GM19035 (cell line): ENCODE results near the gene GPR61.

ENCODE experiments used
- ATAC-seq: cut with Tn5 transposase; IDR thresholded peaks from one replicate; pipeline ENCODE4 v1.9.1; 2021; ENCODE audit not compliant: unreplicated experiment

GPR61 gene

GRCh38 chr1:109508001-109508872 lies 31.4 kb upstream of the GPR61 start:
- no peak for ATAC-seq

GRCh38 chr1:109508873-109509175 lies 30.8 kb upstream of the GPR61 start:
- ATAC-seq, result no peak

GRCh38 chr1:109509176-109510134 lies 30.2 kb upstream of the GPR61 start, which contains the start of gene AMIGO1:
Gene AMIGO1, minus strand, starts transcription at chr1:109509727. Its CDS starts 815 bp downstream, at chr1:109508912.
- peak; percentile 70 for ATAC-seq

GRCh38 chr1:109513110-109513710 lies 26.5 kb upstream of the GPR61 start:
- no peak for ATAC-seq

- no peak for ATAC-seq
Measured at GRCh38 chr1:109514846-109515245, 24.8 kb upstream of the GPR61 start.

- no peak for ATAC-seq
Measured at GRCh38 chr1:109516872-109517271, 22.8 kb upstream of the GPR61 start.

- ATAC-seq, result no peak
Measured at GRCh38 chr1:109517337-109517736, 22.3 kb upstream of the GPR61 start.

- no peak for ATAC-seq
Measured at GRCh38 chr1:109521002-109521951, 18.4 kb upstream of the GPR61 start.

GRCh38 chr1:109522026-109522425 lies 17.6 kb upstream of the GPR61 start:
- ATAC-seq, result no peak

- no peak for ATAC-seq
Measured at GRCh38 chr1:109523706-109524105, 16.0 kb upstream of the GPR61 start.

- peak; percentile 71 for ATAC-seq
Measured at GRCh38 chr1:109527098-109527811, 12.4 kb upstream of the GPR61 start.

GRCh38 chr1:109527846-109528695 lies 11.6 kb upstream of the GPR61 start:
- ATAC-seq, result no peak

- ATAC-seq, result no peak
Measured at GRCh38 chr1:109528712-109529111, 11.0 kb upstream of the GPR61 start.

GRCh38 chr1:109529881-109530456 lies 9.7 kb upstream of the GPR61 start:
- ATAC-seq, result no peak

GRCh38 chr1:109530457-109531087 lies 9.1 kb upstream of the GPR61 start:
- no peak for ATAC-seq

GRCh38 chr1:109531380-109531779 lies 8.3 kb upstream of the GPR61 start:
- no peak for ATAC-seq

- no peak for ATAC-seq
Measured at GRCh38 chr1:109531826-109532364, 7.8 kb upstream of the GPR61 start.
